Sigmoid colon (tissue), 4 donors: Measurements from ENCODE around the gene SPAG16.

ENCODE experiments used
- CTCF ChIP-seq, 4 experiments: fragments of 450-650 bp in 3 of 4; fragments of 200-600 bp in 1 of 4; IDR thresholded peaks; one replicate each; pipeline ENCODE4 v1.5.1; 2016 to 2019; ENCODE audit warnings: antibody characterized with exemption in 4 of 4, mild to moderate bottlenecking in 3 of 4, moderate library complexity in 2 of 4
- EP300 ChIP-seq, 4 donors: sonication (generic); formaldehyde crosslinking; IDR thresholded peaks; one replicate each; pipeline ENCODE4 v1.6.1; 2017; ENCODE audit warnings: antibody characterized with exemption in 4 of 4

- TF ChIP-seq CTCF (IDR thresholded peaks at IDR 0.05) (no peak), EP300 (IDR thresholded peaks at IDR 0.05) (no peak)
Observed at GRCh38 chr2:213545481-213545880, 261.2 kb downstream of the SPAG16 start.
